HCT116 (cell line): ENCODE results near the gene SLC7A7.

ENCODE experiments used
- ATF3 ChIP-seq: IDR thresholded peaks from 2 replicates; pipeline ENCODE4 v1.6.1; 2012
- CTCF ChIP-seq, 3 experiments: fragments of 200-600 bp in 1 of 3; sonication (generic) in 1 of 3; IDR thresholded peaks in 2 of 3; conservative IDR thresholded peaks in 1 of 3; 2 replicates each; pipeline ENCODE4 v1.5.1; 2012 to 2017; ENCODE audit warnings: low read depth in 2 of 3, low read length in 2 of 3, antibody characterized with exemption in 1 of 3, borderline replicate concordance in 1 of 3, control low read depth in 1 of 3, mild to moderate bottlenecking in 1 of 3, mixed read lengths in 1 of 3, mixed run types in 1 of 3, moderate library complexity in 1 of 3; ENCODE audit not compliant: insufficient read depth in 1 of 3
- EZH2 ChIP-seq: fragments of 200-600 bp; sonication (generic); IDR thresholded peaks from 2 replicates; pipeline ENCODE4 v1.6.1; 2017; ENCODE audit warnings: antibody characterized with exemption, mixed run types
- JUND ChIP-seq: IDR thresholded peaks from 2 replicates; pipeline ENCODE4 v1.6.1; 2012
- POLR2A ChIP-seq: IDR thresholded peaks from 2 replicates; pipeline ENCODE4 v1.7.0; 2011; ENCODE audit warnings: borderline replicate concordance; ENCODE audit not compliant: insufficient read depth, insufficient read length; ENCODE audit errors: extremely low read depth
- POLR2AphosphoS5 ChIP-seq: IDR thresholded peaks from 2 replicates; pipeline ENCODE4 v1.6.1; 2011; ENCODE audit warnings: mild to moderate bottlenecking, low read depth, low read length, moderate library complexity
- REST ChIP-seq: IDR thresholded peaks from 2 replicates; pipeline ENCODE4 v1.6.1; 2012; ENCODE audit warnings: low read depth
- ZFX ChIP-seq: fragments of 450-650 bp; IDR thresholded peaks from 2 replicates; pipeline ENCODE4 v1.6.1; 2017

- TF ChIP-seq POLR2A (no peak), REST (no peak), POLR2AphosphoS5 (no peak), CTCF (IDR thresholded peaks at IDR 0.05 in 2 of 3, conservative IDR thresholded peaks at IDR 0.05 in 1 of 3; ENCODE audit: borderline replicate concordance in 1 of 3, insufficient read depth in 1 of 3, low read depth in 2 of 3, low read length in 2 of 3) (no peak), JUND (no peak), ATF3 (no peak), EZH2 (no peak), ZFX (no peak)
Observed at GRCh38 chr14:22808388-22809209, 6.6 kb downstream of the SLC7A7 start.
